Keratinocyte (primary cell): ENCODE data around the gene UPP1.

Experiments
- EZH2 ChIP-seq: IDR thresholded peaks from one replicate; pipeline ENCODE4 v1.6.1; 2012; ENCODE audit warnings: inconsistent platforms, mild to moderate bottlenecking, low read length, moderate library complexity
- TF ChIP-seq, protein P1 (sequence below), 3 experiments: IDR thresholded peaks in 1 of 3; conservative IDR thresholded peaks in 1 of 3; optimal IDR thresholded peaks in 1 of 3; 2 replicates in 2 of 3; 3 replicates in 1 of 3; pipeline versions ENCODE3 to v1.5.1; 2011; ENCODE audit warnings: low read length in 3 of 3, mild to moderate bottlenecking in 3 of 3, moderate library complexity in 2 of 3, control low read depth in 1 of 3, inconsistent platforms in 1 of 3; ENCODE audit not compliant: insufficient read depth in 2 of 3; ENCODE audit errors: extremely low read depth in 1 of 3

DNA sequence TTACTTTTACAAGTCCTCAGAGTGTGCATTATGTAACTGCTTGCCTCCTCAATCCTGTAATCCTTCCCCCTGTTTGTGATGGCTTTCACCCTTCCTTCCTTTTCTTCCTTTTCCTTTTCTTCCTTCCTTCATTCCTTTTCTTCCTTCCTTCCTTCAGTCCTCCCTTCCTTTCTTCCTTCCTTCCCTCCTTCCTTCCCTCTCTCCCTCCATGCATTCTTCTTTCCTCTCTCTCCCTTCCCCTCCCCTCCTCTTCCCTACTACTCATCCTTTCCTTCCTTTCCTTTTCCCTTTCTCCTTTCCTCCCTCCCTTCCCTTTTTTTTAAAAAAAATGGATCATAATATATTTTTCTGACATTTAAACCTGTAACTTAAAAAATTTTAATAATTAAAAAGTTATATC is 60.0 kb downstream of the UPP1 start:
- TF ChIP-seq, protein P1, sequence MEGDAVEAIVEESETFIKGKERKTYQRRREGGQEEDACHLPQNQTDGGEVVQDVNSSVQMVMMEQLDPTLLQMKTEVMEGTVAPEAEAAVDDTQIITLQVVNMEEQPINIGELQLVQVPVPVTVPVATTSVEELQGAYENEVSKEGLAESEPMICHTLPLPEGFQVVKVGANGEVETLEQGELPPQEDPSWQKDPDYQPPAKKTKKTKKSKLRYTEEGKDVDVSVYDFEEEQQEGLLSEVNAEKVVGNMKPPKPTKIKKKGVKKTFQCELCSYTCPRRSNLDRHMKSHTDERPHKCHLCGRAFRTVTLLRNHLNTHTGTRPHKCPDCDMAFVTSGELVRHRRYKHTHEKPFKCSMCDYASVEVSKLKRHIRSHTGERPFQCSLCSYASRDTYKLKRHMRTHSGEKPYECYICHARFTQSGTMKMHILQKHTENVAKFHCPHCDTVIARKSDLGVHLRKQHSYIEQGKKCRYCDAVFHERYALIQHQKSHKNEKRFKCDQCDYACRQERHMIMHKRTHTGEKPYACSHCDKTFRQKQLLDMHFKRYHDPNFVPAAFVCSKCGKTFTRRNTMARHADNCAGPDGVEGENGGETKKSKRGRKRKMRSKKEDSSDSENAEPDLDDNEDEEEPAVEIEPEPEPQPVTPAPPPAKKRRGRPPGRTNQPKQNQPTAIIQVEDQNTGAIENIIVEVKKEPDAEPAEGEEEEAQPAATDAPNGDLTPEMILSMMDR (optimal IDR thresholded peaks at IDR 0.05 in 1 of 3, IDR thresholded peaks at IDR 0.05 in 1 of 3, conservative IDR thresholded peaks at IDR 0.05 in 1 of 3; ENCODE audit: extremely low read depth in 1 of 3, insufficient read depth in 2 of 3, low read length in 3 of 3), result no peak
- TF ChIP-seq EZH2, result no peak
